Uterus (tissue), 4 donors: ENCODE data around the gene PELI2. TPM values are rescaled to one million over a fixed set of nuclear protein-coding genes. Genes with fewer than 3 reads are reported as not detected.

Experiments used
- DNase-seq, 2 donors: peaks; one replicate each; pipeline ENCODE4 v3.0.0-alpha.2; 2019 to 2020
- H3K27ac ChIP-seq, 2 donors: fragments of 200-600 bp; sonication (generic); 1 replicate in 1 of 2; 2 replicates in 1 of 2; pipeline ENCODE4 v1.5.1; 2016 to 2018
- H3K27me3 ChIP-seq, 2 donors: fragments of 200-600 bp; sonication (generic); one replicate each; pipeline ENCODE4 v1.5.1; 2018 to 2019; ENCODE audit warnings: control low read depth in 1 of 2
- H3K36me3 ChIP-seq, 2 donors: fragments of 200-600 bp; sonication (generic); one replicate each; pipeline ENCODE4 v1.5.1; 2019; ENCODE audit warnings: control low read depth in 1 of 2
- H3K4me1 ChIP-seq, 2 donors: fragments of 200-600 bp; sonication (generic); one replicate each; pipeline ENCODE4 v1.5.1; 2018 to 2019; ENCODE audit warnings: control low read depth in 1 of 2
- H3K4me3 ChIP-seq, 2 donors: fragments of 200-600 bp; sonication (generic); 1 replicate in 1 of 2; 2 replicates in 1 of 2; pipeline ENCODE4 v1.5.1; 2018 to 2019; ENCODE audit warnings: mild to moderate bottlenecking in 1 of 2
- H3K9me3 ChIP-seq, 2 donors: fragments of 200-600 bp; sonication (generic); one replicate each; pipeline ENCODE4 v1.5.1; 2019; ENCODE audit warnings: control low read depth in 1 of 2
- CTCF ChIP-seq, 4 experiments: fragments of 200-600 bp in 2 of 4; fragments of 450-650 bp in 2 of 4; sonication (generic) in 2 of 4; IDR thresholded peaks; one replicate each; pipeline ENCODE4 v1.5.1; 2016 to 2019; ENCODE audit warnings: antibody characterized with exemption in 4 of 4, mild to moderate bottlenecking in 2 of 4, moderate library complexity in 1 of 4
- POLR2A ChIP-seq, 2 donors: fragments of 450-650 bp; IDR thresholded peaks; one replicate each; pipeline ENCODE4 v1.6.1; 2016; ENCODE audit warnings: antibody characterized with exemption in 2 of 2, mild to moderate bottlenecking in 1 of 2, moderate library complexity in 1 of 2
- intact Hi-C: fragments of 100-400 bp; cut with DNase I; formaldehyde crosslinking; loops from one replicate; pipeline ENCODE4 v1.15.1; 2023; ENCODE audit warnings: low total_unique reads
- total RNA-seq, 4 donors: library from RNA; depleted of rRNA in 3 of 4; stranded (reverse); fragments of >200 nt in 3 of 4; gene quantifications; one replicate each; pipeline versions ENCODE4 v1.1.0 to v1.2.4, GENCODE V29; 2014 to 2023
- donor health status: DM: yes; HTN: yes; CAD: no.

Gene PELI2
- total RNA-seq, 4 donors from 2014 or later = 15.6 to 24.3 (median 17.0) TPM

- no peaks in the 10 kb centered on the region for H3K27me3 ChIP-seq
- H3K36me3 ChIP-seq = no peaks in the 10 kb centered on the region
- TF ChIP-seq CTCF (IDR thresholded peaks at IDR 0.05) (no peak), POLR2A (IDR thresholded peaks at IDR 0.05) (no peak)
- H3K4me1 ChIP-seq = no peaks in the 10 kb centered on the region
- no peak for DNase-seq
- intact Hi-C loops = no loop called here
- H3K4me3 ChIP-seq = no peak overlapping the region
- no peaks in the 10 kb centered on the region for H3K9me3 ChIP-seq
- H3K27ac ChIP-seq = no peak overlapping the region
These were observed 186.2 kb downstream of the PELI2 start for GRCh38 chr14:56304456-56304855.

- H3K27me3 ChIP-seq = no peaks in the 10 kb centered on the region
- H3K9me3 ChIP-seq = no peaks in the 10 kb centered on the region
- no peak for TF ChIP-seq CTCF (IDR thresholded peaks at IDR 0.05)
- peaks cover 0 to 6% of the 10 kb centered on the region in 2 donors for H3K4me1 ChIP-seq
- H3K4me3 ChIP-seq = no peak overlapping the region
- no peak for DNase-seq
- no peaks in the 10 kb centered on the region for H3K36me3 ChIP-seq
- intact Hi-C loops = no loop called here
- no peak overlapping the region for H3K27ac ChIP-seq
These were observed 191.0 kb downstream of the PELI2 start for GRCh38 chr14:56309198-56309597.

- H3K9me3 ChIP-seq = no peaks in the 10 kb centered on the region
- no peak for DNase-seq
- TF ChIP-seq POLR2A (IDR thresholded peaks at IDR 0.05) = no peak
- no peak for TF ChIP-seq CTCF (IDR thresholded peaks at IDR 0.05)
- no peak overlapping the region for H3K4me3 ChIP-seq
- intact Hi-C loops = no loop called here
- peaks cover 0 to 6% of the 10 kb centered on the region in 2 donors for H3K4me1 ChIP-seq
- H3K27me3 ChIP-seq = no peaks in the 10 kb centered on the region
- no peaks in the 10 kb centered on the region for H3K36me3 ChIP-seq
- no peak overlapping the region for H3K27ac ChIP-seq
These were observed 192.4 kb downstream of the PELI2 start for GRCh38 chr14:56310643-56311042.

- Histone ChIP-seq H3K27me3 (no peaks in the 10 kb centered on the region), H3K27ac (no peak overlapping the region), H3K4me1 (peaks cover 0 to 6% of the 10 kb centered on the region in 2 donors), H3K9me3 (no peaks in the 10 kb centered on the region), H3K4me3 (no peak overlapping the region), H3K36me3 (no peaks in the 10 kb centered on the region)
- no peak for TF ChIP-seq POLR2A (IDR thresholded peaks at IDR 0.05)
- no peak for TF ChIP-seq CTCF (IDR thresholded peaks at IDR 0.05)
- intact Hi-C loops = no loop called here
- DNase-seq = no peak
These were observed 195.6 kb downstream of the PELI2 start for GRCh38 chr14:56313789-56314188.

- Histone ChIP-seq H3K9me3 (no peaks in the 10 kb centered on the region), H3K27me3 (no peaks in the 10 kb centered on the region), H3K4me1 (no peaks in the 10 kb centered on the region), H3K4me3 (no peak overlapping the region), H3K36me3 (no peaks in the 10 kb centered on the region), H3K27ac (no peak overlapping the region)
- DNase-seq = no peak
- intact Hi-C loops = no loop called here
- no peak for TF ChIP-seq POLR2A (IDR thresholded peaks at IDR 0.05)
- no peak for TF ChIP-seq CTCF (IDR thresholded peaks at IDR 0.05)
These were observed 200.3 kb downstream of the PELI2 start for GRCh38 chr14:56318393-56319115.
